Esophagus (tissue), 2 donors: ENCODE results near the gene CA11. TPM values are rescaled to one million over a fixed set of nuclear protein-coding genes. Genes with fewer than 3 reads are reported as not detected.
A peak's percentile ranks its signal among the peaks of the same experiment; 100 is the strongest.

Source experiments
- H3K27ac ChIP-seq, 2 donors: one replicate each; pipeline ENCODE4 v1.5.1; 2013; ENCODE audit warnings: low read depth in 2 of 2, mild to moderate bottlenecking in 2 of 2, inconsistent platforms in 1 of 2, low read length in 1 of 2, moderate library complexity in 1 of 2
- H3K27me3 ChIP-seq, 2 donors: one replicate each; pipeline ENCODE4 v1.6.1; 2013; ENCODE audit warnings: low read length in 2 of 2, control low read depth in 1 of 2, mild to moderate bottlenecking in 1 of 2; ENCODE audit not compliant: insufficient read depth in 2 of 2, control insufficient read depth in 1 of 2
- H3K36me3 ChIP-seq, 2 donors: one replicate each; pipeline ENCODE4 v1.6.1; 2013; ENCODE audit warnings: low read length in 1 of 2; ENCODE audit not compliant: control insufficient read depth in 2 of 2, insufficient read depth in 2 of 2
- H3K4me1 ChIP-seq, 2 donors: one replicate each; pipeline ENCODE4 v1.6.1; 2013; ENCODE audit warnings: low read length in 1 of 2; ENCODE audit not compliant: control insufficient read depth in 2 of 2, insufficient read depth in 2 of 2
- H3K4me3 ChIP-seq, 2 donors: one replicate each; pipeline ENCODE4 v1.5.1; 2013; ENCODE audit warnings: low read length in 2 of 2, mild to moderate bottlenecking in 2 of 2, low read depth in 1 of 2, moderate library complexity in 1 of 2
- H3K9me3 ChIP-seq, 2 donors: one replicate each; pipeline ENCODE4 v1.6.1; 2013; ENCODE audit warnings: mild to moderate bottlenecking in 2 of 2, low read depth in 1 of 2, low read length in 1 of 2, moderate library complexity in 1 of 2; ENCODE audit not compliant: control insufficient read depth in 2 of 2, insufficient read depth in 1 of 2
- WGBS, 2 donors: extraction: QIAGEN DNeasy Blood & Tissue Kit; methylation state at CpG; one replicate each; pipeline ENCODE4 v1.1.7; 2013; 5-methylcytosine and 5-hydroxymethylcytosine counted together
- polyA plus RNA-seq, 2 donors: library from polyadenylated mRNA; stranded (reverse); fragments of 200-250 nt; gene quantifications; one replicate each; pipeline ENCODE4 v1.2.3, GENCODE V29; 2013
- donor health status: healthy with polysubstance abuse.
- donor health status: Bipolar disorder and iron deficiency.

CA11 gene
- polyA plus RNA-seq, 2 donors = 6.8 to 12.7 TPM

DNA sequence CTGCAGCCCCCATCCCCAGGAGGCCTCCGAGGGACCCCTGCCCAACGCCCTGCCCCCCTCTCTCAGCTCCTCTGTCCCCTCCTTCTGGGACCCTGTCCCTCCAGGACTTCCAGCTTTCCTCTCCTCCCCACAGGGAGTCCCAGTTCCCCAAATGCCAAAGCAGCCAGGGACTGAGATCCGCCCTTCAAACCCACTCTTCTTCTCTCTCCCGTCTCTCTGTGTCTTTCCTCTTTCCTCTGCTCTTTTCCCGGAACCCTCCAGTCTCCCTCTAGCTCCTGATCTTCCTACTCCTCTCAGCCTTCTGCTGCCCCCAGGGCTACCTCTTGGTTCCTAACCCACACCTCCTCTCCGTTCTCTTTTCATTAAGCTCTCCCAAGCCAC lies 377 bp downstream of the CA11 start:
- Histone ChIP-seq H3K36me3 (no peaks in the 10 kb centered on the region), H3K9me3 (no peaks in the 10 kb centered on the region), H3K4me1 (peaks cover 0 to 7% of the 10 kb centered on the region in 2 donors), H3K27me3 (no peaks in the 10 kb centered on the region), H3K4me3 (peak overlapping the region; percentile 51 to 57), H3K27ac (peak overlapping the region; percentile 76 to 79)
- 0 to 1% methylated on average over 6 of the region's 6 CpGs for WGBS, 2 donors

DNA sequence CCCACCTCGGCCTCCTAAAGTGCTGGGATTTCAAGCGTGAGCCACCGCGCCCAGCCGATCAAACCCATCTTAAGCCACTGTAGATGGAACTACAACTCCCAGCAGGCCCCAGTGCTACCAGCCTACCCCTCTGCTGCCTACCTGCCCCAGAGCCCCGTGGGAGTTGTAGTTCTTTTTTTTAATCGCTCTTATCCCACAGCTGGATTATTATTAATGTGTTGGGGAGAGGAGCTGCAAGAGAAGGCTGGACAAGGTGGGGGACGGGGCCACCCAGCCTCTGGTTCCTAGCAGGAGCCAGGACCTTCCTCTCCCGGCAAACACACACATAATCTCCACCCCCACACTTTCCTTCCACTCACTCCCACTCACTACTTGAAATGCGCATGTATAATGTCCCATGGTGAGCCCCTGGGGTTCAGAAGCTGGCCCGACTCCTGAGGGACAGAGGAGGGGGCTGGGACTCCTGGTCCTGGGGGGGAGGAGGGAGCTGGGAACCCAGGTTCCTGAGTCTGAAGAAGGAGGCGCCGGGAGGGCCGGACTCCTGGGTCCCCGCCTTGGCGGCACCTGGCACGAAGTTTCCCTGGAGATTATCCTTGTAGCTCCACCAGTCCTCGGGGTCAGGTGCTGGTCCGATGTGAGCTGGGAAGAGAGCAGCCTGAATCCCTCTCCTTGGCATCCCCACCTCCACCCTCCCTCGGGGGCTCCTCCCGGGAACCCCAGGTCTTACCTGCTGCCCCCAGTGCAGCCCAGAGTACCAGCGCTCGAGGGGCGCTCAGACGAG lies 958 bp downstream of the CA11 start:
- H3K27me3 ChIP-seq = no peaks in the 10 kb centered on the region
- peaks cover 0 to 7% of the 10 kb centered on the region in 2 donors for H3K4me1 ChIP-seq
- H3K27ac ChIP-seq = peak overlapping the region; percentile 76 to 79
- no peaks in the 10 kb centered on the region for H3K36me3 ChIP-seq
- H3K4me3 ChIP-seq = peak overlapping the region; percentile 51 to 57
- 2% methylated on average over 24 to 25 of the region's 25 CpGs for WGBS, 2 donors
- no peaks in the 10 kb centered on the region for H3K9me3 ChIP-seq

DNA sequence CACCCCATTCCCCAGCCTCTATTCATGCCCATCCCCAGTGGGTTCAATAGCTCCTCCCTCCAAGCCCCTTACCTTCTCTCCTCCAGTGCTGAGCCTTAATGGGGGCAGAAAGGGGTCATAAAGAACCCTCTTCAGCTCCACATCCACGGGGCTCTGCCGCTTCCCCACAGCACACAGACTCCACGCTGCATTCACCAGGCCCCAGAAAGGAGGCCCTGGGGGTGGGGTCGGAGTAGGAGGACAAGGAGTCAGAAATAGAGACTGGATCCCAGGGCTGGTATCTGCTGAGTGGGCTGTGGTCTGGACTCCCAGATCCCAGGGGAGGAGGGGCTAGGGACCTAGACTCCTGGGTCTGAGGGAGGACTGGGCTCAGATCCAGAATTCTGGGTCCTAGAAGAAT lies 1.6 kb downstream of the CA11 start:
- Histone ChIP-seq H3K4me1 (peaks cover 0 to 7% of the 10 kb centered on the region in 2 donors), H3K4me3 (no peak overlapping the region), H3K27ac (no peak overlapping the region), H3K36me3 (no peaks in the 10 kb centered on the region), H3K9me3 (no peaks in the 10 kb centered on the region), H3K27me3 (no peaks in the 10 kb centered on the region)
- 74 to 76% methylated on average over 4 of the region's 4 CpGs for WGBS, 2 donors

DNA sequence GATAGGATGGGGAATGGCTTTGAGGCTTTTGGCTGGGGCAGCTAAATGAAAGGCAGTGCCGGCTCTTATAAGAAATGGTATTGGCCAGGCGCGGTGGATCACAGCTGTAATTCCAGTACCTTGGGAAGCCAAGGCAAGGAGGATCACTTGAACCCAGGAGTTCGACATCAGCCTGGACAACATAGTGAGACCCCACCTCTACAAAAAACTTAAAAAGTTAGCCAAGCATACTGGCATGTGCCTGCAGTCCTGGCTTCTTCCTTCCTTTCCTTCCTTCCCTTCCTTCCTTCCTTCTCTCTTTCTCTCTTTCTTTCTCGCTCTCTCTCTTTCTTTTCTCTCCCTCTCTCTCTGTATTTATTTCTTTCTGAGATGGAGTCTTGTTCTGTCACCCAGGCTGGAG lies 3.1 kb downstream of the CA11 start:
- Histone ChIP-seq H3K27ac (no peak overlapping the region), H3K4me3 (no peak overlapping the region), H3K36me3 (no peaks in the 10 kb centered on the region), H3K9me3 (no peaks in the 10 kb centered on the region), H3K4me1 (peaks cover 3 to 7% of the 10 kb centered on the region in 2 donors), H3K27me3 (no peaks in the 10 kb centered on the region)
- WGBS, 2 donors = 88 to 92% methylated on average over 5 of the region's 5 CpGs

DNA sequence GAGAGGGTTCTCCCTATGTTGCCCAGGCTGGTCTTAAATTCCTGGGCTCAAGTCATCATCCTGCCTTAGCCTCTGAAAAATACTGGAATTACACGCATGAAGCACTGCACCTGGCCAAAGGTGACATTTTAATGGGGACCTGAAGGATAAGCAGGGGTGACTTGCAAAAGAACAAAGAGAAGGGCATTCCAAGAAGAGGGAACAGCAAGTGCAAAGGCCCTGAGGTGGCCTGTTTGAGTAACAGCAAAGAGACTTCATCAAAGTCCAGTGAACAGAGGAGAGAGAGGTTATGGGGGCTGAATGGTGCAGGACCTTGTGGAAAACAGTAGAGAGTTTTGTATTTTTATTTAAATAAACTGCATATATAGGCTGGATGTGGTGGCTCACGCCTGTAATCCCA lies 4.1 kb downstream of the CA11 start:
- Histone ChIP-seq H3K4me3 (no peak overlapping the region), H3K27me3 (no peaks in the 10 kb centered on the region), H3K36me3 (no peaks in the 10 kb centered on the region), H3K27ac (no peak overlapping the region), H3K9me3 (no peaks in the 10 kb centered on the region), H3K4me1 (peaks cover 3 to 7% of the 10 kb centered on the region in 2 donors)
- 94 to 97% methylated on average over 2 of the region's 2 CpGs for WGBS, 2 donors

DNA sequence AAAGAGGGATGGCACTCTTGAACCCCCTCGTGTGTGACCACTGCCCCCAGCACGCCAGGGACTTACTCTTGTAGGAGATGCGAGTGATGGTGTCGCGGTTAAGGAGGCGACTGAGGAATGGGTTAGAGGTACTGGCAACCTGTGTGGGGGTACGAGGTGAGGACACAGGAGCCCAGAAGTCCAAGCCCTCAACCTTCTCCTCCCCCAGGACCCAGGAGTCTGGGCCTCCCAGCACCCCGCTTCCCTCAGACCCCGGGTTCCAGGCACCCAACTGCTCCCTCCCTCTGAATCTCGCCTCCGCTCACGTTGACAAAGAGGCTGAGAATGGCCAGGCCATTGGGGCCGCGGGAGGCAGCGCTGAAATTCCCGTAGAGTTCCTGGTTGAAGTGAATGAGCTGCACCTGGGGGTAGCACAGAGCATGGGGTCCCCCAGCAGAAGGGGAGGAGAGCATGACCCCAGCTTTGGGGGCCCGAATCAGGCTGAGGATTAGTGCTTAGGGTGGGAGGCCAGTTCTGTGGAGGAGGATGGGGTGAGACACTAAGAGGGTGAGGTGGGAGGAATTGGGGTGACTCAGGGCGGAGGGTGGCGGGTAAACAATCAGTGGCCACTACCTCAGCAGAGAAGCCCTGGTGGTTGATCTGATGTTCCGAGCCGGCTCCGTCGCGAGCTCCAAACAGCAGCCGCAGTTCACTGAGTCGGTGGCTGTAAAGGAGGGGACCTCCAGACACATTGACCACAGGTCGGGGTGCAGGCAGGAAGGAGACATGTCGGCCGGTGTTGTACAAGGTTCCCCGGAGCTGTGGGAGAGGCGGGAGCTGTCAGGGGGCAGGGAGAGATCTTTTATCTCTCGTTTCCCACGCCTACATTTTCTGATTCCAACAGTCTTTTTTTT lies 6.3 kb downstream of the CA11 start:
- H3K4me3 ChIP-seq = no peak overlapping the region
- H3K9me3 ChIP-seq = no peaks in the 10 kb centered on the region
- no peak overlapping the region for H3K27ac ChIP-seq
- no peaks in the 10 kb centered on the region for H3K27me3 ChIP-seq
- no peaks in the 10 kb centered on the region for H3K36me3 ChIP-seq
- WGBS, 2 donors = 66 to 74% methylated on average over 31 to 33 of the region's 33 CpGs
- H3K4me1 ChIP-seq = peaks cover 0 to 6% of the 10 kb centered on the region in 2 donors

DNA sequence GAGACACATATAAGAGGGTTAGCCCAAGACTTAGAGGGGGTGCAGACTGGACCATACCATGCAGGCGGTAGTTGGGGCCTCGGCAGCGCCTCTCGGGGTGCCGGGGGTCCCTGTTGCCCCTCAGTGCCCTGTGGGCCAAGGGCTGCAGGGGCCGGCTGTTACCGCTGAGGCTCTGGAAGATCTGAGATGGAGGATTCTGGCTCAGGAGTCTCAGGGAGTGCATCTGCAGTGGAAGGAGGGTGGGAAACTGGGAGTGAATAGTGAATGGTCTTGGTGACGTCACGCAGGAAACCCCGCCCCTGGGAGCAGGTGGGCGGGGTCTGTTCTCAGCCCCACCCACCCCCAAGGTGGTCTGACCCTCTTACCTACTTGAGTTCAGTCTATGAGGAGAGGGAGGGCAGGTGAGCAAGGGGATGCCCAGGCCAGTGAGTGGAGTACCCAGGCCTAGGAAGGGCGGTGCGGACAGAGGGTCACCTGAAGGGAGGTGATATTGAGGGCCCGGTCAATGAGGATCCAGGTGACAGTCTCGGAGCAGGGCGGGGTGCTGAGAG lies 7.1 kb downstream of the CA11 start:
- H3K9me3 ChIP-seq = no peaks in the 10 kb centered on the region
- peak overlapping the region; percentile 98 to 99 for H3K27ac ChIP-seq
- no peaks in the 10 kb centered on the region for H3K27me3 ChIP-seq
- WGBS, 2 donors = 74 to 78% methylated on average over 16 of the region's 16 CpGs
- H3K4me3 ChIP-seq = no peak overlapping the region
- H3K4me1 ChIP-seq = peaks cover 0 to 7% of the 10 kb centered on the region in 2 donors
- no peaks in the 10 kb centered on the region for H3K36me3 ChIP-seq

DNA sequence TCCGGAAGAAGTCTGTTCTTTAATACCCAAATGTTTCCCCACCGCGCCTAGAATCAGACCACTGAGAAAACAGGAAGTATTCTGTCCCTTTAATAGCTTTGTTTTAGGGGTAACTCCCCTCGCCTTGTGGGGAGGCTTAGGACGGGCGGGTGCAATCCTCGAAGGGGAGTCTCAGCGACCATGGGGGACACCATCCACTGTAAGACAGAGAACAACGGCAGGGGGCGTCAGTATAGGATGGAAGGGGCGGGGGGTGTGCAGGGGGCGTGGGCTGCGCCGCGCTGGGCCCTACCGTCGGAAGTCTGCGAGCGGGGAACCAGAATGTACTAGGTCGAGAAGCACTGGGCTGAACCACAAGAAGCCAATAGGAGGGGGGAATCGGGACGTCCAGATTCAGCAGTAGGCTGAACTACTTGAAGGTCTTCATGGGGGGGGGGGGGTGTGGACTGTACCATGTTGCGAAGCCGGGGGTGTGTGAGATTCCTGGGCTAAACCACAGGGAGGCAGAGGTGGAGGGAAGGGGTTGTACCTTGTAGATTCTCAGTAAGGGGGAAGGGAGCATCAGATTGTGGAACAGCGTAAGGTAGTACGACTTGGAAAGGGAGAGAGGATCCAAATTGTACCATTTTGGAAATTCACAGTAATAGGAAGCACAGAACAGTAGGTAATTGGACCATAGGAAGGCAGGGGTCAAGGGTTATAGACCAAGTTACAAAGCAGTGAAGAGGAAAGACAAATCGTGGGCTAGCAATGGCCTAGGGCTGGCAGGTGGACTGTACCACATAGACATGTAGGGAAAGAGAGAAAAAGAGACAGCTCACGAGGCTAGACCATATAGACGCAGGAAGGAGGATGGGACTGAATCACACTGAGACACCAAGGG lies 7.8 kb downstream of the CA11 start:
- no peaks in the 10 kb centered on the region for H3K36me3 ChIP-seq
- H3K27ac ChIP-seq = peak overlapping the region; percentile 98 to 99
- 6 to 7% methylated on average over 29 of the region's 29 CpGs for WGBS, 2 donors
- peak overlapping the region; percentile 46 to 65 for H3K4me3 ChIP-seq
- H3K27me3 ChIP-seq = no peaks in the 10 kb centered on the region
- H3K9me3 ChIP-seq = no peaks in the 10 kb centered on the region
- peaks cover 0 to 10% of the 10 kb centered on the region in 2 donors for H3K4me1 ChIP-seq

DNA sequence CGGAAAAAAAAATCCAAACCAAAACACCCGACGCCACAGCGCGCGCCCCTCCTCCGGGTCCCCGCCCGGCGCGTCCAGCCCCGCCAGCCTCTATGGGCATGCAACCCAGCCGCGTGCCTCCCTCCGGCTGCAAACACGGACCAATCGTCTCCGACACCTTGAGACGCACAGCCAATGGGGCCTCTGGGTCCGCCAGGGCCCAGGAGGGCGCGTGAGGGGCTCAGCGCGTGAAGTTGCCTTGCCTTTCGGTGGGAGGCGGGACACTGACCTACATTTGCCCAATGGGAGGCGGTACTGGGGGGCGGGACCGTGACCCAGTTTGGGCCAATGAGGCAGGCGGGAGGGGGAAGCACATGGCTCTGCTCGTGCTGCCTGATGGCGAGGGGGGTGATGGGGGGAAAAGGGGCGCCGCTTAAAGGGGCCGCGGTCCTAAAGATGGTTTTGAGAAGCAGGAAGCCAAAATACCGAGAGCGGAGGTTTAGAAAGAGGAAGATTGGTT lies 8.5 kb downstream of the CA11 start:
- Histone ChIP-seq H3K36me3 (no peaks in the 10 kb centered on the region), H3K4me1 (peaks cover 0 to 10% of the 10 kb centered on the region in 2 donors), H3K27ac (peak overlapping the region; percentile 98 to 99), H3K27me3 (no peaks in the 10 kb centered on the region), H3K4me3 (peak overlapping the region; percentile 61 to 65), H3K9me3 (no peaks in the 10 kb centered on the region)
- 0 to 1% methylated on average over 36 to 38 of the region's 38 CpGs for WGBS, 2 donors
